ENCODE measurements around the gene SLC43A2. TPM values are rescaled to one million over a fixed set of nuclear protein-coding genes. Genes with fewer than 3 reads are reported as not detected.

Gene SLC43A2
- total and polyA plus RNA-seq, 10 of the 15 experiments (the other 5 are each of a cell fraction or from before 2014, with no cell fraction given), result 0.03 to 14.0 (median 5.3) TPM

DNA sequence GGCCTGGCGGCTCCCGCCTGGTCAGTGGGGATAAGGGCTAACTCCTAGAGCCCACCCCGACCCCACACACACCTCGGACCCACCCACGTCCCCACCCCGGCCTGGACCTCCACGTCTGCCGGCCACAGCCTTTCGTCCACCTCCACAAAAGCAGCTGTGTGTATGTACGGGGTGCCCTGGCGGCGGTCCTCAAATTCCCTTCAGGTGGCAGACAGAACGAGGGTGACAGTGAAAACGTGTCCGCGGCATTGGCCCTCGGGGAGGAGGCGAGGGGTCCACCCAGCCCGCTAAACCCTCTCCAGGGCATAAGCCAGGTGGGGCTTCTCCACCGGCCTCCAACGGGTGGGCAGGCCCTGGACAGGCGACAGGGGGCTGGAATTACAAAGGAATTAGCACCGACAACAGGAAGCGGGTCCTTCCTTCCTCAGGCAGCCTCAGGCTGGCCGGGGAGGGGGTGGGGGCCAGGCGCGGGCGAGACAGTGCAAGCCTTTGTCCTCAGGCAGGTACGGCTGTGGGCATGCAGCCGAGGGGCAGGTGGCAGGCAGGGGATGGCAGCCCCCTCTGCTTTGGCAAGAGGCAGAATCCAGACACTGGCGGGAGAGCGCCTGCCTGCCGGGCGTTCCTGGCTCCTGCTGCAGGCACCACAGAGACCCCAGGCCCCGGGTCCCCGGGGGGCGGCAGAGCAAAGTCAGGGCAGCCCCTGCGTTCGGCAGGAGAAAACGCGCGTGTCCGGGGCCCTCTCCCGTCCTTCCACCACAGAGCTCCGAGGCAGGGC lies 53.8 kb downstream of the SLC43A2 start:
- ChIA-PET CTCF (interaction anchor here (0.7 to 11.9 kb wide), 22 partner anchors 8 to 315 kb away, joined by 3 to 380 read pairs (median 5); partner anchors contain the start of genes PITPNA, RILP, SCARF1 and SLC43A2), RAD21 (ENCODE audit: unreplicated experiment) (interaction anchor here (0.6 to 10.1 kb wide), 23 partner anchors 8 to 289 kb away, joined by 3 to 317 read pairs (median 5); partner anchors contain the start of genes PITPNA, RILP, SCARF1 and SLC43A2), SMC1A (ENCODE audit: uncharacterized antibody, unreplicated experiment) (interaction anchor here (0.6 to 3.0 kb wide), 14 partner anchors 14 to 1438 kb away, joined by 3 to 107 read pairs (median 4); partner anchors contain the start of genes RILP, SCARF1 and SLC43A2), POLR2A (interaction anchor here (0.7 to 2.1 kb wide), 5 partner anchors 9 to 60 kb away, joined by 3 to 46 read pairs (median 4); partner anchors contain the start of gene SLC43A2)
- no peak for FAIRE-seq
- H3K4me1 ChIP-seq (ENCODE audit: control insufficient read depth, insufficient read depth, low read length), result peaks cover 10% of the 10 kb centered on the region
- no peak for TF ChIP-seq SP1 (IDR thresholded peaks at IDR 0.05; ENCODE audit: low read depth, low read length)
- TF ChIP-seq MYC (IDR thresholded peaks at IDR 0.05; ENCODE audit: insufficient read depth, insufficient read length, insufficient replicate concordance, low read length, severe bottlenecking), result no peak
- no peak for TF ChIP-seq RELA (IDR thresholded peaks at IDR 0.05; ENCODE audit: borderline replicate concordance, partially characterized antibody)
- no peak for TF ChIP-seq IKZF2 (IDR thresholded peaks at IDR 0.05)
- no peak for TF ChIP-seq BMI1 (IDR thresholded peaks at IDR 0.05; ENCODE audit: borderline replicate concordance)
- no peak for TF ChIP-seq CHD1 (IDR thresholded peaks at IDR 0.05; ENCODE audit: low read depth, low read length)
- TF ChIP-seq ZNF384 (IDR thresholded peaks at IDR 0.05; ENCODE audit: borderline replicate concordance, low read depth, low read length), result no peak
- TF ChIP-seq E4F1 (IDR thresholded peaks at IDR 0.05; ENCODE audit: borderline replicate concordance, partially characterized antibody), result no peak
- TF ChIP-seq SMAD5 (IDR thresholded peaks at IDR 0.05; ENCODE audit: low read depth), result no peak
- TF ChIP-seq, protein P1, sequence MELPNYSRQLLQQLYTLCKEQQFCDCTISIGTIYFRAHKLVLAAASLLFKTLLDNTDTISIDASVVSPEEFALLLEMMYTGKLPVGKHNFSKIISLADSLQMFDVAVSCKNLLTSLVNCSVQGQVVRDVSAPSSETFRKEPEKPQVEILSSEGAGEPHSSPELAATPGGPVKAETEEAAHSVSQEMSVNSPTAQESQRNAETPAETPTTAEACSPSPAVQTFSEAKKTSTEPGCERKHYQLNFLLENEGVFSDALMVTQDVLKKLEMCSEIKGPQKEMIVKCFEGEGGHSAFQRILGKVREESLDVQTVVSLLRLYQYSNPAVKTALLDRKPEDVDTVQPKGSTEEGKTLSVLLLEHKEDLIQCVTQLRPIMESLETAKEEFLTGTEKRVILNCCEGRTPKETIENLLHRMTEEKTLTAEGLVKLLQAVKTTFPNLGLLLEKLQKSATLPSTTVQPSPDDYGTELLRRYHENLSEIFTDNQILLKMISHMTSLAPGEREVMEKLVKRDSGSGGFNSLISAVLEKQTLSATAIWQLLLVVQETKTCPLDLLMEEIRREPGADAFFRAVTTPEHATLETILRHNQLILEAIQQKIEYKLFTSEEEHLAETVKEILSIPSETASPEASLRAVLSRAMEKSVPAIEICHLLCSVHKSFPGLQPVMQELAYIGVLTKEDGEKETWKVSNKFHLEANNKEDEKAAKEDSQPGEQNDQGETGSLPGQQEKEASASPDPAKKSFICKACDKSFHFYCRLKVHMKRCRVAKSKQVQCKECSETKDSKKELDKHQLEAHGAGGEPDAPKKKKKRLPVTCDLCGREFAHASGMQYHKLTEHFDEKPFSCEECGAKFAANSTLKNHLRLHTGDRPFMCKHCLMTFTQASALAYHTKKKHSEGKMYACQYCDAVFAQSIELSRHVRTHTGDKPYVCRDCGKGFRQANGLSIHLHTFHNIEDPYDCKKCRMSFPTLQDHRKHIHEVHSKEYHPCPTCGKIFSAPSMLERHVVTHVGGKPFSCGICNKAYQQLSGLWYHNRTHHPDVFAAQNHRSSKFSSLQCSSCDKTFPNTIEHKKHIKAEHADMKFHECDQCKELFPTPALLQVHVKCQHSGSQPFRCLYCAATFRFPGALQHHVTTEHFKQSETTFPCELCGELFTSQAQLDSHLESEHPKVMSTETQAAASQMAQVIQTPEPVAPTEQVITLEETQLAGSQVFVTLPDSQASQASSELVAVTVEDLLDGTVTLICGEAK (IDR thresholded peaks at IDR 0.05; ENCODE audit: borderline replicate concordance), result no peak
- no peak for TF ChIP-seq SRF (IDR thresholded peaks at IDR 0.05; ENCODE audit: low read depth in 2 of 2, low read length in 2 of 2)
- no peak for TF ChIP-seq NFYA (IDR thresholded peaks at IDR 0.05; ENCODE audit: borderline replicate concordance, low read depth, low read length)
- TF ChIP-seq NFYB (IDR thresholded peaks at IDR 0.05; ENCODE audit: insufficient read depth, low read depth, low read length), result no peak
- DNase-seq (ENCODE audit: low read depth, low spot score), result no peak
- no peak overlapping the region for H3K27ac ChIP-seq (ENCODE audit: control insufficient read depth, insufficient read depth)
- intact Hi-C loops (cut with micrococcal nuclease; ENCODE audit: unreplicated experiment), result loop anchor here (1.0 kb wide), 1 partner anchor 54 kb away; no protein-coding TSS in a partner anchor
- H3K4me2 ChIP-seq (ENCODE audit: control insufficient read depth, insufficient read depth), result no peak overlapping the region
- 68% methylated on average over 41 of the region's 45 CpGs for WGBS (ENCODE audit: insufficient coverage, insufficient replicate concordance, low lambda C conversion rate, missing lambda C conversion rate)
- in situ Hi-C loops (cut with MboI), result loop anchor here (10.0 kb wide), 1 partner anchor 50 kb away; the partner anchor contains the start of gene SLC43A2
- no peaks in the 10 kb centered on the region; a peak in 1 of 4 replicates for H3K36me3 ChIP-seq (ENCODE audit: control insufficient read depth in 2 of 2, insufficient read depth in 2 of 2, low read length in 1 of 2)
- H3K9ac ChIP-seq (ENCODE audit: control insufficient read depth, insufficient read depth, low read length), result no peak overlapping the region
- H3K79me2 ChIP-seq (ENCODE audit: control insufficient read depth, insufficient read depth, low read length), result no peaks in the 10 kb centered on the region
- BruUV-seq (replicated peaks), result no TSS peak
- H3K4me3 ChIP-seq, result no peak overlapping the region
- ATAC-seq, result no peak; the same call in 2 of the 3 replicates
- no peaks in the 10 kb centered on the region for H3K27me3 ChIP-seq (replicated peaks in 1 of 2; ENCODE audit: control insufficient read depth in 2 of 2, insufficient read depth in 2 of 2, low read length in 1 of 2)
- H2AFZ ChIP-seq (ENCODE audit: control insufficient read depth, low read depth, low read length), result no peak overlapping the region
- H3K9me3 ChIP-seq (replicated peaks; ENCODE audit: control insufficient read depth, insufficient read depth, low read length), result no peaks in the 10 kb centered on the region
- H4K20me1 ChIP-seq (ENCODE audit: control insufficient read depth, insufficient read depth), result no peaks in the 10 kb centered on the region

All from GM12878 (cell line).